BLaER1 (cell line): ENCODE data around the gene TXNRD3.
A peak's percentile ranks its signal among the peaks of the same experiment; 100 is the strongest.

Source experiments
- H3K27ac ChIP-seq: shearing (Covaris generic); formaldehyde crosslinking; 2 replicates; pipeline ENCODE4 v1.8.1; 2022
- H3K27me3 ChIP-seq: shearing (Covaris generic); formaldehyde crosslinking; 2 replicates; pipeline ENCODE4 v1.8.1; 2022
- H3K36me3 ChIP-seq: shearing (Covaris generic); formaldehyde crosslinking; 2 replicates; pipeline ENCODE4 v1.8.1; 2022
- H3K4me1 ChIP-seq: shearing (Covaris generic); formaldehyde crosslinking; 2 replicates; pipeline ENCODE4 v1.8.1; 2022
- H3K4me2 ChIP-seq: shearing (Covaris generic); formaldehyde crosslinking; 2 replicates; pipeline ENCODE4 v1.8.1; 2022
- H3K4me3 ChIP-seq: shearing (Covaris generic); formaldehyde crosslinking; 2 replicates; pipeline ENCODE4 v1.8.1; 2022
- H3K9ac ChIP-seq: shearing (Covaris generic); formaldehyde crosslinking; 2 replicates; pipeline ENCODE4 v1.8.1; 2022
- H3K9me3 ChIP-seq: shearing (Covaris generic); formaldehyde crosslinking; 2 replicates; pipeline ENCODE4 v1.8.1; 2022
- H4K20me1 ChIP-seq: shearing (Covaris generic); formaldehyde crosslinking; 2 replicates; pipeline ENCODE4 v1.8.1; 2022
- Cebpa-rat ChIP-seq: shearing (Covaris generic); IDR thresholded peaks from 2 replicates; pipeline ENCODE4 v1.8.1; 2022

Gene TXNRD3

GRCh38 chr3:126621627-126622345 lies 33.1 kb downstream of the TXNRD3 start:
- Histone ChIP-seq H3K9me3 (no peaks in the 10 kb centered on the region), H3K27ac (no peak overlapping the region), H4K20me1 (no peaks in the 10 kb centered on the region), H3K4me3 (no peak overlapping the region), H3K9ac (no peak overlapping the region), H3K4me1 (peaks cover 7% of the 10 kb centered on the region), H3K4me2 (no peak overlapping the region), H3K36me3 (no peaks in the 10 kb centered on the region), H3K27me3 (no peaks in the 10 kb centered on the region)
- no peak for TF ChIP-seq Cebpa-rat

DNA sequence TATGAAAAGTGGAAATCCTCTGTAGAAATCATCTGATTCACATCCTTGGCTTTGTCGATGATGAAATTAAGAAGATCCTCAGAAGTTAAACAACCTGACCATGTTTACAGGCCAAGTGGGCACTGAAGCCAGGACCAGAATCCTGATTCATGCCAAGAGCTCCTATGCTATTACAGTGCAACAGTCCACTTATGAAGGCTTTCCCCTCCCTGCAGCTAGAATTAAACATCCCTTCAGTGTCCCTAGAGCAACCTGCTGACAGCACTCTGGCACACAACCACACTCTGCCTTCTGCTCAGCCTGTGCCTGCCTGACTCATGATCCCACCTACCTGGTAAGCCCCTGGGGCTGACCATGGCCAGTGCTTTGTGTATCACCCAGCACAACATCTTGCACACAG lies 33.8 kb downstream of the TXNRD3 start:
- peaks cover 7% of the 10 kb centered on the region for H3K4me1 ChIP-seq

GRCh38 chr3:126620738-126621137 lies 34.2 kb downstream of the TXNRD3 start:
- Histone ChIP-seq H3K9me3 (no peaks in the 10 kb centered on the region), H3K27ac (no peak overlapping the region), H3K4me2 (no peak overlapping the region), H4K20me1 (no peaks in the 10 kb centered on the region), H3K9ac (no peak overlapping the region), H3K4me3 (no peak overlapping the region), H3K4me1 (peaks cover 3% of the 10 kb centered on the region), H3K36me3 (no peaks in the 10 kb centered on the region), H3K27me3 (no peaks in the 10 kb centered on the region)
- TF ChIP-seq Cebpa-rat = no peak

More for the DNA sequence above, 33.8 kb downstream of the TXNRD3 start:
- H4K20me1 ChIP-seq = no peaks in the 10 kb centered on the region
- no peak overlapping the region for H3K27ac ChIP-seq
- no peaks in the 10 kb centered on the region for H3K36me3 ChIP-seq
- H3K4me2 ChIP-seq = no peak overlapping the region
- no peaks in the 10 kb centered on the region for H3K9me3 ChIP-seq
- H3K4me3 ChIP-seq = no peak overlapping the region
- TF ChIP-seq Cebpa-rat = no peak
- H3K9ac ChIP-seq = no peak overlapping the region
- H3K27me3 ChIP-seq = no peaks in the 10 kb centered on the region

DNA sequence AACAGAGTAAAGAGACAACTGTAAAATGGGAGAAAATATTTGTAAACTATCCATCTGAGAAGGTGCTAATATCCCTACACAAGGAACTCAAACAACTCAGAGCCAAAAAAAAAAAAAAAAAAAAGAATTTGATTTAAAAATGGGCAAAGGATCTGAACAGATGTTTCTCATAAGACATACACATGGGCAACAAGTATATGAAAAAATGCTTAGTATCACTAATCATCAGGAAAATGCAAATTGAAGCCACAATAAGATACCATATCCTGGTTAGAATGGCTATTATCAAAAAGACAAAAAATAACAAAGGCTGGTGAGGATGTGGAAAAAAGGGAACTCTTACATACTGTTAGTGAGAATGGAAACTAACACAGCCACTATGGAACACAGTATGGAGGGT lies 36.2 kb downstream of the TXNRD3 start:
- TF ChIP-seq Cebpa-rat = no peak
- Histone ChIP-seq H4K20me1 (no peaks in the 10 kb centered on the region), H3K9me3 (no peaks in the 10 kb centered on the region), H3K27ac (no peak overlapping the region), H3K4me1 (no peaks in the 10 kb centered on the region), H3K4me2 (no peak overlapping the region), H3K27me3 (no peaks in the 10 kb centered on the region), H3K4me3 (no peak overlapping the region), H3K9ac (no peak overlapping the region), H3K36me3 (no peaks in the 10 kb centered on the region)

GRCh38 chr3:126618021-126618420 lies 36.9 kb downstream of the TXNRD3 start:
- no peaks in the 10 kb centered on the region for H3K9me3 ChIP-seq
- H3K4me2 ChIP-seq = no peak overlapping the region
- no peaks in the 10 kb centered on the region for H3K27me3 ChIP-seq
- no peaks in the 10 kb centered on the region for H3K36me3 ChIP-seq
- H3K9ac ChIP-seq = no peak overlapping the region
- H4K20me1 ChIP-seq = no peaks in the 10 kb centered on the region
- no peak overlapping the region for H3K27ac ChIP-seq
- H3K4me3 ChIP-seq = no peak overlapping the region
- no peak for TF ChIP-seq Cebpa-rat
- peaks cover 2% of the 10 kb centered on the region for H3K4me1 ChIP-seq

DNA sequence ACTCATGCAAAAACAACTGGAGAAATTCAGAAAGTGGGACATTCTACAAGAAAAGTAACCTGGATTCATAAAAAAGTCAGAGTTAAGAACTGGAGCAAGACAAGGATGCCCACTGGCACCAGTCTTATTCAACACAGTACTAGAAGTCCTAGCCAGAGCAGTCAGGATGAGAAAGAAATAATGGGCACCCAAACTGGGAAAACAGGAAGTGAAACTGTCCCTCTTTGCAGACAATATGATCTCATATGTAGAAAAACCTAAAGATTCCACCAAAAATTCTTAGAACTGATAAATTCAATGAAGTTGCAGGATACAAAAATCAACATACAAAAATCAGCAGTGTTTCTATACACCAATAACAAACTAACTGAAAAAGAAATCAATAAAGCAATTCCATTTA lies 37.4 kb downstream of the TXNRD3 start:
- no peak overlapping the region for H3K4me3 ChIP-seq
- H3K4me2 ChIP-seq = no peak overlapping the region
- no peaks in the 10 kb centered on the region for H3K9me3 ChIP-seq
- no peak overlapping the region for H3K27ac ChIP-seq
- no peak overlapping the region for H3K9ac ChIP-seq
- no peaks in the 10 kb centered on the region for H3K27me3 ChIP-seq
- H3K4me1 ChIP-seq = peaks cover 6% of the 10 kb centered on the region
- no peaks in the 10 kb centered on the region for H4K20me1 ChIP-seq
- no peaks in the 10 kb centered on the region for H3K36me3 ChIP-seq
- no peak for TF ChIP-seq Cebpa-rat

GRCh38 chr3:126616931-126617330 lies 38.0 kb downstream of the TXNRD3 start:
- Histone ChIP-seq H3K4me3 (no peak overlapping the region), H3K36me3 (no peaks in the 10 kb centered on the region), H3K4me1 (peaks cover 13% of the 10 kb centered on the region), H3K4me2 (no peak overlapping the region), H3K27ac (no peak overlapping the region), H3K27me3 (no peaks in the 10 kb centered on the region), H3K9me3 (no peaks in the 10 kb centered on the region), H4K20me1 (no peaks in the 10 kb centered on the region), H3K9ac (no peak overlapping the region)
- no peak for TF ChIP-seq Cebpa-rat

DNA sequence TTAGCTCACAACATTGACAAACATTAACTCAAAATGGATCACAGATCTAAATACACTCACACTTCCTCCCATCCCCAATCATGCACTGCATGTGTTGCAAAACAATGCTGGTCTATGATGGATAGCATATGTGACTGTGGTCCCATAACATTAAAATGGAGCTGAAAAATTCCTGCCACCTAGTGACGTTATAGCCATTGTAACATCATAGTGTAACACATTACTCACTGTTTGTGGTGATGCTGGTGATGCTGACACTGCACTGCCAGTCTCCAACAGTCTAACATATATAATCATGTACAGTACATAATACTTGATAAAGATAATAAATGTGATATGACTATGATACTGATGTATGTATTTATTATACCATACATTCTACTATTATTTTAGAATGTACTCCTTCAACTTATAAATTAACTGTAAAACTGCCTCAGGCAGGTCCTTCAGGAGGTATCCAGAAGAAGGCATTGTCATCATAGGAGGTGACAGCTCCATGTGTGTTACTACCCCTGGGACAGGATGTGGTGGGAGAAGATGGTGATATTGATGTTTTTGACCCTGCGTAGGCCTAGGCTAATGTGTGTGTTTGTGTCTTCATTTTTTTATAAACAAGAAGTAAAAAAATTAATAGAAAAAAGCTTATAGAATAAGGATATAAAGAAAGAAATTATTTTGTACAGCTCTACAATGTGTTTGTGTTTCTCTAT lies 41.3 kb downstream of the TXNRD3 start:
- Histone ChIP-seq H3K4me1 (peaks cover 14% of the 10 kb centered on the region), H4K20me1 (no peaks in the 10 kb centered on the region), H3K36me3 (no peaks in the 10 kb centered on the region), H3K9me3 (no peaks in the 10 kb centered on the region), H3K27ac (no peak overlapping the region), H3K27me3 (no peaks in the 10 kb centered on the region), H3K9ac (no peak overlapping the region), H3K4me2 (no peak overlapping the region), H3K4me3 (no peak overlapping the region)
- TF ChIP-seq Cebpa-rat = no peak

GRCh38 chr3:126612479-126613205 lies 42.3 kb downstream of the TXNRD3 start:
- Histone ChIP-seq H3K4me1 (peaks cover 14% of the 10 kb centered on the region), H4K20me1 (no peaks in the 10 kb centered on the region), H3K27ac (no peak overlapping the region), H3K27me3 (no peaks in the 10 kb centered on the region), H3K36me3 (no peaks in the 10 kb centered on the region), H3K4me2 (peak overlapping the region; percentile 38), H3K4me3 (no peak overlapping the region), H3K9ac (no peak overlapping the region), H3K9me3 (no peaks in the 10 kb centered on the region)
- TF ChIP-seq Cebpa-rat = no peak

- Histone ChIP-seq H3K27me3 (no peaks in the 10 kb centered on the region), H3K4me2 (no peak overlapping the region), H3K4me1 (peaks cover 14% of the 10 kb centered on the region), H4K20me1 (no peaks in the 10 kb centered on the region), H3K36me3 (no peaks in the 10 kb centered on the region), H3K9me3 (no peaks in the 10 kb centered on the region), H3K9ac (no peak overlapping the region), H3K4me3 (no peak overlapping the region), H3K27ac (no peak overlapping the region)
- no peak for TF ChIP-seq Cebpa-rat
Measured at GRCh38 chr3:126609909-126610308, 45.0 kb downstream of the TXNRD3 start.
